T-helper 1 cell treated with Interleukin-12 subunit alpha and Interleukin-12 subunit beta and Interleukin-4 antibody, amounts not matched to agents 30 μg/mL and 1 μg/mL, for 36 hours (primary cell): ENCODE results near the gene PSENEN.

ENCODE experiments used
- H3K27ac Mint-ChIP-seq: one replicate; pipeline ENCODE4 v1.8.0; 2021; ENCODE audit warnings: mild to moderate bottlenecking, mixed read lengths
- H3K27me3 Mint-ChIP-seq: one replicate; pipeline ENCODE4 v1.8.0; 2021; ENCODE audit warnings: low read depth, mixed read lengths
- H3K36me3 Mint-ChIP-seq: one replicate; pipeline ENCODE4 v1.8.0; 2021; ENCODE audit warnings: low read depth, mixed read lengths
- H3K4me1 Mint-ChIP-seq: one replicate; pipeline ENCODE4 v1.8.0; 2021; ENCODE audit warnings: low read depth, mixed read lengths
- H3K4me3 Mint-ChIP-seq: one replicate; pipeline ENCODE4 v1.8.0; 2021; ENCODE audit warnings: mild to moderate bottlenecking, moderate library complexity, mixed read lengths
- H3K9me3 Mint-ChIP-seq: one replicate; pipeline ENCODE4 v1.8.0; 2021; ENCODE audit warnings: mixed read lengths

Gene PSENEN

GRCh38 chr19:35748106-35749020 is 2.9 kb downstream of the PSENEN start, which contains the start of gene LIN37:
TSS of gene LIN37 (plus strand) at chr19:35748576. CDS start at chr19:35748725, 149 bp downstream.
- Mint-ChIP-seq H3K27ac (peak within 1 kb of the TSS; percentile 93), H3K27me3 (no peaks in the 10 kb centered on the region), H3K4me3 (peak within 1 kb of the TSS; percentile 96), H3K4me1 (peaks cover 26% of the 10 kb centered on the region), H3K36me3 (peaks cover 9% of the 10 kb centered on the region), H3K9me3 (no peaks in the 10 kb centered on the region)

GRCh38 chr19:35750167-35750566 is 4.7 kb downstream of the PSENEN start:
- no peaks in the 10 kb centered on the region for H3K27me3 Mint-ChIP-seq
- H3K4me3 Mint-ChIP-seq: peak overlapping the region; percentile 32
- peaks cover 27% of the 10 kb centered on the region for H3K4me1 Mint-ChIP-seq
- peaks cover 19% of the 10 kb centered on the region for H3K36me3 Mint-ChIP-seq
- no peak overlapping the region for H3K27ac Mint-ChIP-seq
- no peaks in the 10 kb centered on the region for H3K9me3 Mint-ChIP-seq

DNA sequence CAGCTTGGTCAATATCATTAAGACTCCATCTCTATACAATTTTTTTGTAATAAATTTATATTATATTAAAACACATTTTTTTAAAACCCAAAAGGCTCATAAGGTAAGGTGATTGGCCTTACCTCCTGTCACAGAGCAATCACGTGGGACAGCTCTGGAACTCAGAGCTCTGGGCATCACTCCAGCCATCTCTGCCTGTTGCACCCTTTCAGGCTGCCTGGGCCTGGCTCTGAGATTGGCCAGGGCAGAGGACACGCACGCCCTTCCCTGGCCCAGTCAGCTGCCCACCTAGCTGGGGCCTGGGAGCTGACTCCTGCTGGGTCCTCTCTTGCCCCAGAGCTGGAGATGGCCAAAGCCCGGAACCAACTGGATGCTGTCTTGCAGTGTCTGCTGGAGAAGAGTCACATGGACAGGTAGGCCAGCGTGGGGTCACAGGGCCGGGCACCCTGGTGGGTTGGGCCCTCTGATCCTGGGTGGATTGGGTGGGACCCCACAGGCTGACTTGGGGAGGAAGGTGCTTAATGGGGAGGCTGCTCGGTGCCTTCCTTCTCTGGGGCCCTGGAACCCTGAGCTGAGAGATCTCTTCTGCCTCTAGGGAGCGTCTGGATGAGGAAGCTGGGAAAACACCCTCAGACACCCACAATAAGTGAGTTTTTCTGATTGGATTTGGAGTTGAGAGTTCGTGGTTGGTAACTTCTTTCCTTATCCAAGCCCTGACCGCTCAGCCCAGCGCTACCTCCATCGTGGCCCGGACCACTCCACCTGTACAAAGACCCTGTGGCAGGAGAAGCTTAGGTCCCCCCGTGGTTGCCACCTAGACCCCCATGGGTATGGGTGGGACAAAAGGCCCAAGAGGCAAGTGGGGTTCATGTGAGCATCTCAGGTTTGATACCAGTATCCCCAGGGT is 6.6 kb downstream of the PSENEN start:
- Mint-ChIP-seq H3K9me3 (no peaks in the 10 kb centered on the region), H3K36me3 (peaks cover 21% of the 10 kb centered on the region), H3K4me1 (peaks cover 32% of the 10 kb centered on the region), H3K4me3 (no peak overlapping the region), H3K27me3 (no peaks in the 10 kb centered on the region), H3K27ac (no peak overlapping the region)

DNA sequence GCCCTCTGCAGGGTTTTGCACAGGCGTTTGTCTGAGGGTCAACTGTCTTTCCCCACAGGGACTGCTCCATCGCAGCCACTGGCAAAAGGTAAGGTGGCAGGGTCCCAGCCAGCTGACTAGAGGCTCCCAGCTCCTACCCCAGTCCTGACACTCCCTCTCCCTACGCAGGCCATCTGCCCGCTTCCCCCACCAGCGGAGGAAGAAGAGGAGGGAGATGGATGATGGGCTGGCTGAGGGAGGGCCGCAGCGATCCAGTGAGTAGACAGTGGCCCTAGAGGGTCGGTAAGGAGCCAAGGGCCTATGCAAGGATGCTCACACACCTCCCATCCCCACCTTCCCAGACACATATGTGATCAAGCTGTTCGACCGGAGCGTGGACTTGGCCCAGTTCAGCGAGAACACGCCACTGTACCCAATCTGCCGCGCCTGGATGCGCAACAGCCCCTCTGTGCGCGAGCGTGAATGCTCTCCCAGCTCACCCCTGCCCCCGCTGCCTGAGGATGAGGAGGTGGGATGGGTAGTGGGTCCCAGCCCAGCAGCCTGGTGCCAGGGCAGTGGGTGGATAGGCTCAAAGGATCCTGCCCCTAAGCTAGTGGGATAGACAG is 7.4 kb downstream of the PSENEN start:
- Mint-ChIP-seq H3K4me3 (no peak overlapping the region), H3K4me1 (peaks cover 30% of the 10 kb centered on the region), H3K36me3 (peaks cover 21% of the 10 kb centered on the region), H3K9me3 (no peaks in the 10 kb centered on the region), H3K27me3 (no peaks in the 10 kb centered on the region), H3K27ac (no peak overlapping the region)

- no peaks in the 10 kb centered on the region for H3K9me3 Mint-ChIP-seq
- no peak overlapping the region for H3K4me3 Mint-ChIP-seq
- H3K27me3 Mint-ChIP-seq: no peaks in the 10 kb centered on the region
- H3K4me1 Mint-ChIP-seq: peaks cover 26% of the 10 kb centered on the region
- no peak overlapping the region for H3K27ac Mint-ChIP-seq
- peaks cover 22% of the 10 kb centered on the region for H3K36me3 Mint-ChIP-seq
Observed at GRCh38 chr19:35753634-35754369, 8.4 kb downstream of the PSENEN start.

DNA sequence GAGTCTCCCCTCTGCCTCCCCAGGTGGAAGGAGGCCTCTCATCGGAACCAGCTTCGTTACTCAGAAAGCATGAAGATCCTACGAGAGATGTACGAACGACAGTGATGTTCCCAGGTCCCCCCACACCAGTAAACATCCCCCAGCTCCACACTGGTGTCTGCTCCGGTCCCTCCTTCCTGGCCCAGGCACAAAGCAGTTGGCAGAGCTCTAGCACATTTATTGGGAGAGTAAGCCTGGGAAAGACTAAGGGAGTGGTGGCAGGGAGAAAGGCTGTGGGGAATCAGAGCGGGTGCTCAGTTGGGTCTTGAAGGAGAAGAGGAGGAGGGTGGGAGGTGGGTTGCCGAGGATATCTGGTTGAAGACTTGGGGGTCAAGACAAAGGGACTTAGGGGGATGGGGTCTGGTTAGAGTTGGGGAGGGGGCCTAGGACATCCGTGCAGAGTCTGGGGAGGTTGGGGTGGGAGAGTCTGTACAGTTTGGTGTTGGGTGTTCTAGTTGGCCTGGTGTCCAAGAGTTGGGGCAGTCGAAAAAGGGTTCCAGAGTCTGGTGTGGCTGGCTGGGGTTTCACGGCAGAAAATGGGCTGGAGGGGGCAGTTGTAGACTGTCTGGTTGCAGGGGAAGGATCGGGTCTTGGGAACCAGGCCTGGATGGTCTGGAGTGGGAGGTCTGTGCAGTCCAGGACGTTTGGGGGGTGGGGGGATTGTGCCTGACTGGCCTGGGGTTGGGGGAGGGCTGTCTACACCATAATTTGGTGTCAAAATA is 9.1 kb downstream of the PSENEN start:
- H3K4me3 Mint-ChIP-seq: peak overlapping the region; percentile 28

DNA sequence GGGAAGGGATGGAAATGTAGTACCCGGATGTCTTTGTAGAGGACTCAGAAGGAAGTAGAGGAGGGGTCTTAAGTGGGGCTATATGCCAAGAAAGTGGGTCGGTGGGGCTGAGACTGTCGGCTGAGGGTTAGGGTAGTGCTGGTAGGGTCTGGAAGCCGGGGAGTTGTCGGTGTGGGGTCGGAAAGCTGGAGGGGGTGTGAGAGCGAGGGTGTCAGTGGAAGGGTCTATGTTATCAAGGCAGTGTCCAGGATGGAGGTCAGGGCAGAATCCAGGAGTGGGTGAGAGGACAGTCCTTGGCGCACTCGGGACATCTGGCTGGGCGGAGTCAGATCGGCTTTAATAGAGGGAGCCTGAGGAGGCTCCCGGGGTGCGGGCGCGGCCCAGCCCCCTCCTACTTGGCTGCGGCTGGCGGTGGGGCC is 9.7 kb downstream of the PSENEN start:
- Mint-ChIP-seq H3K4me3 (peak overlapping the region; percentile 57), H3K27ac (no peak overlapping the region), H3K27me3 (no peaks in the 10 kb centered on the region), H3K4me1 (peaks cover 24% of the 10 kb centered on the region), H3K36me3 (peaks cover 22% of the 10 kb centered on the region), H3K9me3 (no peaks in the 10 kb centered on the region)

More for the DNA sequence above, 9.1 kb downstream of the PSENEN start:
- Mint-ChIP-seq H3K4me1 (peaks cover 28% of the 10 kb centered on the region), H3K9me3 (no peaks in the 10 kb centered on the region), H3K27me3 (no peaks in the 10 kb centered on the region), H3K36me3 (peaks cover 22% of the 10 kb centered on the region), H3K27ac (no peak overlapping the region)

DNA sequence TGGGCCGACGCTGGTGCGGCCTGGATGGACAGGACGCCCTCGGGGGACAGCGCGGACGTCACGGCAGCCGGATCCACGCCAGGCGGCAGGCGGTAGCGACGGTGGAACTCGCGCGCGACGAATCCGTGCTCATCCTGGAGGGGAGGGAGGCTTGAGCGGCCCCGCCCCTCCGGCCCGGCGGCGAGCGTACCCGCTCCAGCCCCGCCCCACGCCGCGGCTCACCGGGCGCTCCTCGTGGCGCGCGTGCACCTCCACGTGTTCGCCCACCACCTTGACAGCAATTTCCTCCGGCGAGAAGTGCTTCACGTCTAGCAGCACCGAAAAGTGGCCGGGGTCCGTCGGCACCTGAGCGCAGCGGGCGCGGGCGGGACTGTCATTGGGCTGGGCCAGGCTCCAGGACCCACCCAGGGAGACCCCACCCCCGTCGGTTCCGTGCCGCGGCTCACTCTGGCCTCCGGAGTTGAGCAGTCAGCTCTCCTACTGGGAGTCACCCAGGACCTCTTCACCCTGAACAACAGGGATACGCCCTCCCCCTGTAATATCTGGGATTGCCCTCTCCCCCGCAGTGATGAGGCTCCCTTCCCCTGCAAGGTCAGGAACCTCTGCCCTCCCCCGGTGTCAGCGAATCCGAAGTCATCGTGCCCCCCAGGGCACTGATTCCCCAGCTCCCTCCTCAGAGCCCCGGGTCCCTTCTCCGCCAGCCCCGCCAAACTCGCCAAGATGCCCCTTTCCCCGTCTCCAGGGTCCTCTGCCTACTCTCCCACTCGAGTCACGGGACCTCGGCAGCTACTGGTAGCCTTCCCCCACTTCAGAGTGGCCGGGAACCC is 10.3 kb downstream of the PSENEN start:
- Mint-ChIP-seq H3K27me3 (no peaks in the 10 kb centered on the region), H3K4me3 (peak overlapping the region; percentile 29), H3K27ac (peak overlapping the region; percentile 62), H3K9me3 (no peaks in the 10 kb centered on the region), H3K4me1 (peaks cover 24% of the 10 kb centered on the region), H3K36me3 (peaks cover 22% of the 10 kb centered on the region)

- Mint-ChIP-seq H3K4me3 (peak within 1 kb of the TSS; percentile 97), H3K27me3 (no peaks in the 10 kb centered on the region)
Observed at GRCh38 chr19:35756377-35757230, 11.2 kb downstream of the PSENEN start, which contains the start of gene HSPB6. TSS of gene HSPB6 (minus strand) at chr19:35757029. CDS start at chr19:35757008, 21 bp downstream.

DNA sequence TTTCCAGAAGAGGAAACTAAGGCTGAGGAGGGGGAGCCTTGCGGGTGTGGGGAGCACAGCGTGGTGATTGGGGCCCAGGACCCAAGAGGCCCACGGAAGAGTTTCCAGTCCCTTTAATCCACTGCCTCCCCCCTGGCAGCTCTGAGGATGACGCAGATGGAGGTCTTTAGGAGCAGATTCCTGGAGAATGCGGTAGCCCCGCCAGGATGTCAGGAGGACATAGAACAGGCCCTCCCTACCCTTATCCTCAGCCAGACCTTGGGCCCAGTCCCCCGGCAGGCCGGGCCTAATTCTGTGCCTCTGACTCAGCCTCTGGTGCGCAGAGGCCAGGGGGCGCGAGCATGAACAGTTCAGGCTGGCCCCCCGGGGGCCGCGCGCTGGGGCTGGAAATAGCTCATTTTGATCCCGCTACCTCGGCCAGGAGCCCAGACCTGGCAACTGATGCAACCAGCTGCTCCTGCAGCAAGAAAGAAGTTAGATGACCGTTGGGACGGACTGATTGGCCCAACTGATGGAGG is 11.8 kb downstream of the PSENEN start:
- H3K27ac Mint-ChIP-seq: peak overlapping the region; percentile 93
- peaks cover 29% of the 10 kb centered on the region for H3K36me3 Mint-ChIP-seq
- H3K27me3 Mint-ChIP-seq: no peaks in the 10 kb centered on the region
- no peaks in the 10 kb centered on the region for H3K9me3 Mint-ChIP-seq
- H3K4me1 Mint-ChIP-seq: peaks cover 24% of the 10 kb centered on the region
- peak overlapping the region; percentile 97 for H3K4me3 Mint-ChIP-seq

More at GRCh38 chr19:35756377-35757230, 11.2 kb downstream of the PSENEN start, which contains the start of gene HSPB6:
- H3K36me3 Mint-ChIP-seq: peaks cover 24% of the 10 kb centered on the region
- H3K27ac Mint-ChIP-seq: peak within 1 kb of the TSS; percentile 93
- no peaks in the 10 kb centered on the region for H3K9me3 Mint-ChIP-seq
- peaks cover 24% of the 10 kb centered on the region for H3K4me1 Mint-ChIP-seq

DNA sequence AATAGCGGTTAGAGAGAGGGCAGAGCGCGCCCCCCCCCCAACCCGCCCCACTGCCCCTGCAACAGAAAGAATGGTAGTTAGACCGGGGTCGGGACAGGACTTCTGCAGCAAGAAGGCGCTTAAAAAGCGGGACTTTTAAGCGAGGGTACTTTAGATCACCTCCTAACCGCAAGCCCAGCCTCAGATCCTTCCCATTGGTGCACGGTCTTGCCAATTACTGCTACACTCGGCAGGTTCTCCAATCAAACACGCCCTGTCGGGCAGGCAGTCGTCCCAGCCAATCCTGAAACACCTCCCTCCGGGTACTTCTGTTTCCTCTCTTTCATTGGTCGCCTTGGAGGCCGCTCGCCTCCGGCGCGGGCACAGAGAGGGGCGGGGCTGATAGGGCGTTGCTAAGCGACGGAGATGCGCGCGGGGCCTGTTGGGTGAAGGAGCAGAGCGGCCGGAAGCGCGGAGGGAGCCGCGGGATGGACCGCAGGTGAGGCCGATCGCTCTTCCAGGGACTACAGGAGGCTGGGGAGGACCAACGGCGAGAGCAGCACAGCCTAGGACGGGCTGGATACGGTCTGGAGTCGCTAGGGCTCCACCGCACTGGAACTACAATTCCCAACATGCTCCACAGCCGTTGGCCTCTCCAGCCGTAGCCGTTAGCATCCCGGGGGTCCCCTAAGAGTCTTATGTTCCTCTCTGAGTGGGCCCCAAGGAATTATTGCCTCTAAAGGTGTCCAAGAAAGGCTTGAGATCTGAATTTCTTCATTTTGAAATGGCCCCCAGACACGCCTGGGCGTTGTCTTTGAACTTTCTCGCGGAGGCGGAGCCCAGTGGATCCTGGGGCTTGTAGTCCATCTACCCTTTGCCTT is 12.5 kb downstream of the PSENEN start, which contains the start of gene PROSER3:
Gene PROSER3 (plus strand): TSS at position 428 of the 860 bp plus-strand sequence. CDS start 40 bp downstream, at position 468.
- H3K9me3 Mint-ChIP-seq: no peaks in the 10 kb centered on the region
- H3K4me3 Mint-ChIP-seq: peak within 1 kb of the TSS; percentile 97
- H3K4me1 Mint-ChIP-seq: peaks cover 24% of the 10 kb centered on the region
- H3K27ac Mint-ChIP-seq: peak within 1 kb of the TSS; percentile 93
- H3K27me3 Mint-ChIP-seq: no peaks in the 10 kb centered on the region
- H3K36me3 Mint-ChIP-seq: peaks cover 30% of the 10 kb centered on the region
